Measurements from ENCODE around the gene PLD4.

DNA sequence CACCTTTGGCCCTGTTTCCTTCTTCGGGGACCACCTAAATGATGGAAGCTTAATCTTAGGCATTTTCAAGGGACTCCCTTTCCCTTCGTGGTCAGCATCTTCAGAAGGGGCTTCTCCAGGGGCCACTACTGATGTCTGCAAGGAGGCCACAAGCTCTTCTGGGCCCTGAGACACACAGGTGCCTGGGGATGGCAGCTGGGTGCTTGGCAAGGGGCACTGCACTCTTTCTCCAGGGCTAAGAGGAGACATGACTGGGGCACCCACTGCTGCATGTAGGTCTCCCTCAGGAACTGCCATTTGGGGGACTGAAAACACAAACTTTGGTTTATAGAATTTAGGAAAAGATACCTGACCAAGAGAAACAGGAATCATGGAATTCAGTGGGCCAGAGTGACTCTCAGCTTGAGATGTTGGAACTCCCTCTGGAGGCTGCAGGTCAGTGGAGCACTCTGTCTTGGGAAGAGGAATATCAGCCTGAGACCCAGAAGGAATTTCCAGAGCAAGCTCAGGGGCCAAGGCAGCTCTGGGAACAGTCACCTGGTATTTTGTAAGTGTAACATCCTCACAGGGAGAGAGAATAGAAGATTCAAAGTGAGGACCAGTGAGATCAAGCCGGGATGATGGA, 16.0 kb downstream of the PLD4 start:
- TF ChIP-seq, protein P1, sequence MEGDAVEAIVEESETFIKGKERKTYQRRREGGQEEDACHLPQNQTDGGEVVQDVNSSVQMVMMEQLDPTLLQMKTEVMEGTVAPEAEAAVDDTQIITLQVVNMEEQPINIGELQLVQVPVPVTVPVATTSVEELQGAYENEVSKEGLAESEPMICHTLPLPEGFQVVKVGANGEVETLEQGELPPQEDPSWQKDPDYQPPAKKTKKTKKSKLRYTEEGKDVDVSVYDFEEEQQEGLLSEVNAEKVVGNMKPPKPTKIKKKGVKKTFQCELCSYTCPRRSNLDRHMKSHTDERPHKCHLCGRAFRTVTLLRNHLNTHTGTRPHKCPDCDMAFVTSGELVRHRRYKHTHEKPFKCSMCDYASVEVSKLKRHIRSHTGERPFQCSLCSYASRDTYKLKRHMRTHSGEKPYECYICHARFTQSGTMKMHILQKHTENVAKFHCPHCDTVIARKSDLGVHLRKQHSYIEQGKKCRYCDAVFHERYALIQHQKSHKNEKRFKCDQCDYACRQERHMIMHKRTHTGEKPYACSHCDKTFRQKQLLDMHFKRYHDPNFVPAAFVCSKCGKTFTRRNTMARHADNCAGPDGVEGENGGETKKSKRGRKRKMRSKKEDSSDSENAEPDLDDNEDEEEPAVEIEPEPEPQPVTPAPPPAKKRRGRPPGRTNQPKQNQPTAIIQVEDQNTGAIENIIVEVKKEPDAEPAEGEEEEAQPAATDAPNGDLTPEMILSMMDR (IDR thresholded peaks at IDR 0.05; ENCODE audit: low read depth, low read length, poor library complexity, severe bottlenecking): peak; percentile 28
- no peak for TF ChIP-seq EZH2phosphoT487 (IDR thresholded peaks at IDR 0.05; ENCODE audit: borderline replicate concordance, low read length)
